Thyroid gland (tissue), 4 donors: ENCODE measurements around the gene P4HA2.

Source experiments
- POLR2A ChIP-seq, 2 donors: fragments of 450-650 bp; IDR thresholded peaks; one replicate each; pipeline ENCODE4 v1.6.1; 2017; ENCODE audit warnings: antibody characterized with exemption in 2 of 2, mild to moderate bottlenecking in 2 of 2, moderate library complexity in 1 of 2
- TF ChIP-seq, protein P1 (sequence below), 6 experiments: fragments of 200-600 bp in 3 of 6; fragments of 450-650 bp in 3 of 6; sonication (generic) in 3 of 6; IDR thresholded peaks; one replicate each; pipeline ENCODE4 v1.5.1; 2016 to 2019; ENCODE audit warnings: antibody characterized with exemption in 6 of 6, mild to moderate bottlenecking in 2 of 6, inconsistent platforms in 1 of 6, moderate library complexity in 1 of 6

DNA sequence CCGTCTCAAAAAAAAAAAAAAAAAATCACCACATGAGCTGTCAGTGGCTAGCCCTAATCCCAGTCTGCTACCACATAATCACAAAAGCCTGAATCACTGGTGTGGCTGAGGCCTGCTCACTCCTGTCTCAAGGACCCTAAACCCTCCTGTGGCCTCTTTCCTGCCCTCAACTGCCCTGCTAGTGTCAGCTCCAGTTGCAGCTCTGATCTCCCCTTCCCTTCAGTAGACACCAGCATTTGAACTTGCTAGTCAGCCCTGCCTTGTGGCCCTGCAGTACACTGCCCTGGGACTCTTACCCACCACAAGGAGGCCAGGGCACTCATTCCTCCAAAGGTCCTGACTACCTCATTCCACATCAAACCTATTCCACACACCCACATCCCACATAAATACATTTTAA lies 9.5 kb upstream of the P4HA2 start:
- TF ChIP-seq POLR2A (IDR thresholded peaks at IDR 0.05), result no peak
- TF ChIP-seq, protein P1, sequence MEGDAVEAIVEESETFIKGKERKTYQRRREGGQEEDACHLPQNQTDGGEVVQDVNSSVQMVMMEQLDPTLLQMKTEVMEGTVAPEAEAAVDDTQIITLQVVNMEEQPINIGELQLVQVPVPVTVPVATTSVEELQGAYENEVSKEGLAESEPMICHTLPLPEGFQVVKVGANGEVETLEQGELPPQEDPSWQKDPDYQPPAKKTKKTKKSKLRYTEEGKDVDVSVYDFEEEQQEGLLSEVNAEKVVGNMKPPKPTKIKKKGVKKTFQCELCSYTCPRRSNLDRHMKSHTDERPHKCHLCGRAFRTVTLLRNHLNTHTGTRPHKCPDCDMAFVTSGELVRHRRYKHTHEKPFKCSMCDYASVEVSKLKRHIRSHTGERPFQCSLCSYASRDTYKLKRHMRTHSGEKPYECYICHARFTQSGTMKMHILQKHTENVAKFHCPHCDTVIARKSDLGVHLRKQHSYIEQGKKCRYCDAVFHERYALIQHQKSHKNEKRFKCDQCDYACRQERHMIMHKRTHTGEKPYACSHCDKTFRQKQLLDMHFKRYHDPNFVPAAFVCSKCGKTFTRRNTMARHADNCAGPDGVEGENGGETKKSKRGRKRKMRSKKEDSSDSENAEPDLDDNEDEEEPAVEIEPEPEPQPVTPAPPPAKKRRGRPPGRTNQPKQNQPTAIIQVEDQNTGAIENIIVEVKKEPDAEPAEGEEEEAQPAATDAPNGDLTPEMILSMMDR (IDR thresholded peaks at IDR 0.05), result no peak
